HS-27A (cell line): ENCODE results near the gene POTEF.
"Not testable (repeated sequence)": the region's sequence is repeated elsewhere in the genome, so short reads cannot be mapped to it uniquely, and the experiment has no call there.

Experiments
- DNase-seq: peaks from one replicate; pipeline ENCODE4 v3.0.0-alpha.2; 2012; ENCODE audit warnings: low read depth, missing footprints

Gene POTEF

DNA sequence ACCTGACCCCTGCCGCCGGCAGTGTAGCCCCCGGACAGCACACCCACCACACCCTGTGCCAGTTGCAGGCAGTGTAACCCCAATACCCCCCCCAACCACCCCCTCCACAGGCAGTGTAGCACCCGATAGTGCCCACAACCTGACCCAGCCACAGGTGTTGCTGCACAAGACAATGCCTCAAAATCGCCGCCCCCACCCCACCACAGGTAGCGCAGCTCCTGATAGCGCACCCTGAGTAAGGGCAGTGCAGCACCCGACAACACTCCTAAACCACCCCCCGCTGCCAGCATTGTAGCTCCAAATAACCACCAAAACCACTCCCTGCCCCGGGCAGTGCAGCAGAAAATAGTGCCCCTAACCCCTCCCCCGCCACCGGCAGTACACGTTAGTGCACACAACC is 558 bp downstream of the POTEF start:
- not testable (repeated sequence) for DNase-seq

GRCh38 chr2:130127726-130128125 is 1.3 kb downstream of the POTEF start:
- DNase-seq, result not testable (repeated sequence)

DNA sequence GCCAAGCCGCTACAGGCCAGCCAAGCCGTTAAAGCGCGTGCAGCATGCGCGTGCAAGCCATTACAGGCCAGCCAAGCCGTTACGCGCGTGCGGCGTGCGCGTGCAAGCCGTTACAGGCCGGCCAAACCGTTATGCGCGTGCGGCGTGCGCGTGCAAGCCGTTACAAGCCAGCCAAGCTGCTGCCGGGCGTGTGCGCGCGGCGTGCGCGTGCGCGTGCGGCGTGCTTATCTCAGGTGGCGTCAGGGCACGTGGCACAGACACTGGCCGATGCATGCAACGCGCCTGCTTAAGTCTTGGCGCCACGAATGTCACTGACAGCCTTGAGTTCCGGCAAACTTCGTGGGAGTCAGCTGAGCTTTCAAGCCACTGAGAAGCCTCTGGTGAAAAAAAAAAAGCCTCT is 8.1 kb downstream of the POTEF start:
- not testable (repeated sequence) for DNase-seq

- not testable (repeated sequence) for DNase-seq
Measured at GRCh38 chr2:130102597-130103363, 26.2 kb downstream of the POTEF start.

- not testable (repeated sequence) for DNase-seq
Measured at GRCh38 chr2:130062645-130063044, 66.4 kb downstream of the POTEF start.

- DNase-seq, result not testable (repeated sequence)
Measured at GRCh38 chr2:130059982-130060381, 69.0 kb downstream of the POTEF start.

- DNase-seq, result not testable (repeated sequence)
Measured at GRCh38 chr2:130056336-130056735, 72.7 kb downstream of the POTEF start.

- DNase-seq, result not testable (repeated sequence)
Measured at GRCh38 chr2:130053217-130053911, 75.7 kb downstream of the POTEF start.

DNA sequence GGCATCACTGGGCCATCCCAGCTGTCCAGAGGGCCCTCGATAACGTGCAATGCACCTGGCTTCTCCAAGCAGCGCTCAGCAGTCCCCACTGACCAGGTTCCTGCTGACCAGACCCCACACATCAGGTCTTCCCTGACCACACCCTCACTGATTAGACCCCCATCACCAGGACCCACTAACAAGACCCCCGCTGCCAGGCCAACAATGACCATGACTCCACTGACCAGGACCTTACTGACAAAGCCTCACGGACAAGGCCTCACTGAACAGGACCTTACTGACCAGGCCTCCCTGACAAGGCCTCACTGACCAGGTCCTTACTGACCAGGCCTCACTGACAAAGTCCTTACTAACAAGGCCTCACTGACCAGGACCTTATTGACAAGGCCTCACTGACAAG is 76.6 kb downstream of the POTEF start:
- not testable (repeated sequence) for DNase-seq

- DNase-seq, result not testable (repeated sequence)
Measured at GRCh38 chr2:130048422-130048821, 80.6 kb downstream of the POTEF start.

- DNase-seq, result not testable (repeated sequence)
Measured at GRCh38 chr2:130038265-130038603, 90.8 kb downstream of the POTEF start.

DNA sequence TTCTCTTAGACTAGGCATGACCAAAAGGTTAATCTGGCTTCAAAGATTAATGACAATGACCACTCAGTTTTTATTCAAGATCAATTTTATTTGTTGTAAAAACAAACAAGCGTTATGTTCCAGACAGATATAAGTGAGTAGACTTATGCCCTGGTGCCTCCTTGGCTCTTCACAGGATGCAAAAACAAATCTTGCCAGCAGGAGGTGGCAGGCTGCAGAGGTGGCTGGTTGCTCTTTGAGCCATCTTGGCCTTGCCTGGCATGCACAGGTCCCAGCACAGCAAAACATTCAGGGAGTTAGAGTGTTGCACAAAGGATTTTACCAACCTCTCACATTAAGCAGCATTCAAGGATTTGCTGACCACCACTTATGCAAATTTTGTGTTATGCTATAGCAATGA is 103.1 kb downstream of the POTEF start:
- not testable (repeated sequence) for DNase-seq
